GM12892 (cell line): ENCODE results near the gene TBCD. TPM values are rescaled to one million over a fixed set of nuclear protein-coding genes. Genes with fewer than 3 reads are reported as not detected.

Source experiments
- DNase-seq: peaks from one replicate; pipeline ENCODE4 v3.0.0; 2011; ENCODE audit not compliant: insufficient read length
- FAIRE-seq: peaks from 2 replicates; lab custom pipeline; 2011; peaks lifted over from hg19 to GRCh38; lab: Jason Lieb, UNC
- POLR2A ChIP-seq: IDR thresholded peaks from 2 replicates; pipeline ENCODE4 v1.6.1; 2011; ENCODE audit warnings: low read depth, low read length, control low read depth
- POLR2AphosphoS5 ChIP-seq: IDR thresholded peaks from 2 replicates; pipeline ENCODE4 v1.6.1; 2011; ENCODE audit warnings: low read depth, low read length, control low read depth
- TAF1 ChIP-seq: IDR thresholded peaks from 2 replicates; pipeline ENCODE4 v1.6.1; 2011; ENCODE audit warnings: low read depth, mild to moderate bottlenecking, control low read depth, low read length, borderline replicate concordance
- polyA plus RNA-seq: library from polyadenylated mRNA; unstranded; fragments of >200 nt; gene quantifications from one replicate; pipeline ENCODE4 v1.2.1, GENCODE V29; 2012; ENCODE audit warnings: missing spikeins, inconsistent platforms; ENCODE audit not compliant: missing spikeins

The TBCD gene
- polyA plus RNA-seq = 40.0 TPM

DNA sequence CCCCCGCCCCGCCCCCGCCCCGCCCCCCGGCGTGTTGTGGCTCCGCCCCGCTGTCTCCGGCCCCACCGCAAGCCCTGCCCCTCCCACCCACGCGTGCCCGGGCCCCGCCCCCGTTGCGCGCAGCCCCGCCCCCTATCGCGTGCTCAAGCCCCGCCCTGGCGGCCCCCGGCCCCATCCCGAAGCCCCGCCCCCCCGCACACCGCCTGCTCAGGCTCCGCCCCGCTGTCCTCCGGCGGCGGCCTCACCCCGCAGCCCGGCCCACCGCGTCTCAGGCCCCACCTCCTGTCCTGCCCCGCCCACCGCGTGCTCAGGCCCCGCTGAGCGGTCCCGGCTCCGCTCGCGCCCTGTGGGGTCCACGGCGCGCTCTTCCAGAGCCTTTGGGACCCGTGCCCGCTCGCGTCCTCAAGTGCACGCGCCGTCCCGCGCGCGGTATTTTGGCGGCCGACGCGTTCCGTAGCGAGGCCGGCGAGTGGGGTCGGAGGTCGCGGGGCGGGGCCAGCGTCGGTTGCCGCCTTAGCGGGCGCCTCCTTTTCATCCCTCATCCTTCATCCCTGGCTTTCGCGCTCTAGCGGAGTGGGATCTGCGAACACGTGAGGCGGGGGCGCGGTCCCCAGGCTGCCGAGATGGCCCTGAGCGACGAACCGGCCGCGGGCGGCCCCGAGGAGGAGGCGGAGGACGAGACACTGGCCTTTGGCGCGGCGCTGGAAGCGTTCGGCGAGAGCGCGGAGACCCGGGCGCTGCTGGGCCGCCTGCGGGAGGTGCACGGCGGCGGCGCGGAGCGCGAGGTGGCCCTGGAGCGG is at the start of gene TBCD:
Gene TBCD, plus strand, starts transcription at position 495 of the 800 bp plus-strand sequence. Its CDS starts 129 bp downstream, at position 624.
- FAIRE-seq (peak; percentile 83), DNase-seq (peak; percentile 95)
- no peak for TF ChIP-seq TAF1
- peak; percentile 37; the same call in 1 of the 2 replicates for TF ChIP-seq POLR2A

DNA sequence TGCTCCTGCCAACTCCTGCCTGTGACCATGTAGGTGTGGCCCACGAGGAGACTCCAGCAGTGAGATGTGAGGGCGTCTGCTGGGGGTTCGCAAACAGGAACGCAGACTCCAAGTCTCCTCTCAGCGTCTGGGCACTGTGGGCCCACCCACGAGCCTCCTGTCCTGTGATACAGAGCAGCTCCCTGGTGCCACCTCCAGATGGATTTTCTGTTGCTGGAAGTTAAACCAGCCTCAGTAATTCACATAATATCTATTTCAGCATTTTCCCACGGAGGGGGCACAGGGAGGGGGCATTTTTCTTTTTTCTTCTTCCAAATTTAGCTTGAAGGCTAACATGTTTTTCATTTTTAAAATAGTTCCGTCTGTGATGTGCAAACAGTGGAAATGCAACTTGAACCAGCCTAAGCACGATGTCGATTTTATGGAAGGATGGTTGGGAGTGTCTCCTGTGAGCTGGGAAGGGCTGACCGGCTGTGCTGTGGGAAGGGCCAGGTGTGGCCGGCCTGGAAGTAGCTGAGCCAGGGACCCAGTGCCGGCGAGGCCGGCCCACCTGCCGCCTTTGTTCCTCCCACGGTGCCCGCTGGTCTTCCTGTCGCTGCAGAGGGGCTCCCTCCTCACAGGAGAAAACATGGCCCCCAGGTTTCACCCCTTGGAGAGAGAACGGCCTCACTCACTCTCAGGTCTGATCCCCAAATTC is 49.5 kb upstream of the TBCD start:
- no peak for TF ChIP-seq POLR2A
- TF ChIP-seq POLR2AphosphoS5 = no peak
- no peak for TF ChIP-seq TAF1
- FAIRE-seq = no peak

DNA sequence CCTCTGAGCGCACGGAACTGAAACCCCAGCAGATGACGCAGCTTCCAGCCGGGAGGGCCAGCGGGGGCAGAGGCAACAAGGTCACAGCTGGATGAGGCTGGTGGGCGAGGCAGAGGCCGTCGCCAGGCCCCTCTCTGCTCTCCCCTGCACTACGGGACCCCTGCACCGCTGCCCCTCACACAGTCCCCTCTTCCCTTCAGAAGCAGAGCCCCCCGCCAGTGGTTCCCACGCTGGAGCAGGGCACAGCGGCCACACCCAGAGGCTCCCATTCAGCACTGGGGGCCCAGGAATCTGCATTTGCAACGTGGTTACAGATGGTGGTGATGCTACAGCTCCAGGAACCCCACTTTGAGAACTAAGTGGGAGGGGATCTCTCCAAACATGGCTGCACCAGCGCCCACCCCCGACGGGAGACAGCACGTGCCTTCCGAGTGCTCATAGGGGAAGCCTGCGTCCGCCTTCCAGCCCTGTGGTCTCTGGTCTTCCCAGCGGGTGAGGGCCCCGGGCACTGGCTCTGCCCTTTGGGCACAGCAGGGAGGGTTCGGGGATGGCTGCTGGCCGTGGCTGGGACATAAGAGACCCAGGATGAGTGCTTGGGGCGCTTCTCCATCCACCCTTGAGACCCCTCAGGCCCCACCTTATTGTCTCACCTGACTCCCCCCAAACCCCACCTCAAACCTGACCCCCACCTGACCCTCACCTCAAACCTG is 48.7 kb upstream of the TBCD start:
- FAIRE-seq (no peak), DNase-seq (no peak)
- TF ChIP-seq TAF1 = no peak
- no peak for TF ChIP-seq POLR2A
- TF ChIP-seq POLR2AphosphoS5 = no peak

More for the DNA sequence above, 49.5 kb upstream of the TBCD start:
- no peak for DNase-seq

- TF ChIP-seq POLR2AphosphoS5 (no peak), TAF1 (no peak), POLR2A (no peak)
- DNase-seq (no peak), FAIRE-seq (no peak)
Measured at GRCh38 chr17:82703935-82704865, 47.7 kb upstream of the TBCD start.

DNA sequence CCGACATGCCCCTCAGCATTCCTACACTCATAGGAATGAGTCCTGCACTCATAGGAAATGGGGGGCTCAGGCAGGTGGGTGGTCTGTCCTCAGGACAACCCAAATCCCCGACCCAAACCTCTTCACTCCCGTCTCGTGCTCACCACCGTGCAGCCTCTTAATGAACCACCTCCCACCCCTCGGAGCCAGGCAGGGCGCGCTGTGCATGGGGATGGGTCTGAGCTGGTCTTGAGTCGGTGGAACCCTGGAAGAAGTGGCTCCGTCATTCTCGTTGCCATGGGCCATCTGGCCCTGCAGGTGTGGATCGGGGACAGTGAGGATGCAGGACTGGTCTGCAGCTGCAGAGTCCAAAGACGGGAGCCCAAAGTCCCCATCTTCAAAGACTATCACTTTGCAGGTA is 47.0 kb upstream of the TBCD start:
- DNase-seq = no peak
- TF ChIP-seq POLR2A (no peak), TAF1 (no peak), POLR2AphosphoS5 (no peak)
- no peak for FAIRE-seq

DNA sequence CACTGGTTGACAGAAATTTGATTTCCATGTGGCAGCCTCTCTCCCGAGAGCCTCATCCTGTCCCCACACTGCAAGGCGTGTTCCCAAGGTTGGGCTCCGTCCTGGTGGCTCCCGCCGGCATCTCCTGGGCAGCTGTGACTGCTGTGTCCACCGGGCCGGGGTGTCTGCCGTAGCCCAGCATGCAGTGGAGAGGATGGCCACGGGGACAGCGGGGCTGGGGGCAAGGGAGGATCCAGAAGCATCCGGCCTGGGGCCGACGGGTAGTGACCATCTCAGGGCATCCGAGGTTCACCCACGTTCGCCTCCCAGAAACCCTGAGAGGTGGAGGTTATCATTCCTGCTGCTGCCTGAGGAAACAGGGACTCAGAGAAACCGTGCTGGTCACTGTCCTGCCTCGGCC is 46.1 kb upstream of the TBCD start:
- no peak for TF ChIP-seq POLR2A
- no peak for TF ChIP-seq POLR2AphosphoS5
- no peak for TF ChIP-seq TAF1
- no peak for FAIRE-seq

GRCh38 chr17:82709024-82709675 is 42.7 kb upstream of the TBCD start:
- TF ChIP-seq TAF1 (no peak), POLR2A (no peak), POLR2AphosphoS5 (no peak)
- DNase-seq (no peak), FAIRE-seq (no peak)

More for the DNA sequence above, 46.1 kb upstream of the TBCD start:
- no peak for DNase-seq

DNA sequence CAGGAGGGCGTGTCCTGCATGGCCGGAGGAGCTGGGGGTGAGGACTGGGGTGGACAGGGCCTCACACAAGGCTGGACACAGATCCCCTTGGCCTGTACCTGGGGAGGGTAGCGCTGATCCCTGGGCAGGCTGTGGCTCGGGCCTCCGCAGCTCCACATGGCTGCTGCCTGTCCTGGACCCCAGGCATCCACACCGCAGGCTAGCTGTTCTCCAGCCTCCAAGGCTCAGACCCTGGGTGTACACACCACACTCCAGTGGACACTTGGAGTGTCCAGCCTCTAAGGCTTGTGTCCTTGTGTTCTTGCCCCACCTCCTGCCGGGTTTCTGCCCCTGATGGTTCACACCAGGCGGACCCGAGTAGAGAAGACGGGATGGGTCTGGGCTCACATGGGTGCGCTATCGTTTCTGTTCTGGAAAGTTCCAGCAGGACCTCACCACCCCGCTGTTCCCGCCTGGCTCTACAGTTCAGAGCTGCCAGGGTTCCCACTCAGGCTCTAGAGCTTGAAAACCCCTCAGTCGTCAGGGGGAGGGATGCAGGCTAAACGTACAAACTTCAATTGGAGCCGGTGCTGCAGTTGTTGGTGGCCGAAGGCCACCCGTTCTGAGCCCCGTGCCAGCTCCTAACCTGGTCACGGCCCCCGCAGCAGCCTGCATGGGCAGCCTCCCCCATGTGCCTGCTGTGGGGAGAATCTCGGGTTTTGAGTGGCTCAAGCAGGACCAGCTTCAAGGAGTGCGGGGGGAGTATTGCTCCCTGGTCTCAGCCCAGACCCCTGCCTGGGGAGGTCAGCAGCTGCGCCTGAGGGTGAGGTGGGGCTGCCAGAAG is 42.0 kb upstream of the TBCD start:
- no peak for FAIRE-seq
- no peak for DNase-seq
- no peak for TF ChIP-seq TAF1
- TF ChIP-seq POLR2AphosphoS5 = no peak
- TF ChIP-seq POLR2A = no peak

- FAIRE-seq = no peak
- DNase-seq = no peak
- TF ChIP-seq POLR2AphosphoS5 = no peak
- no peak for TF ChIP-seq TAF1
- no peak for TF ChIP-seq POLR2A
Measured at GRCh38 chr17:82710499-82711232, 41.2 kb upstream of the TBCD start.
